HG03439 (cell line): ENCODE results near the gene ALG11.
"Not testable (repeated sequence)": the region's sequence is repeated elsewhere in the genome, so short reads cannot be mapped to it uniquely, and the experiment has no call there.

Source experiments
- ATAC-seq: cut with Tn5 transposase; IDR thresholded peaks from one replicate; pipeline ENCODE4 v1.9.1; 2021; ENCODE audit warnings: mild to moderate bottlenecking, moderate library complexity; ENCODE audit not compliant: unreplicated experiment

ALG11 gene

GRCh38 chr13:52026246-52026626 is 14.0 kb downstream of the ALG11 start:
- no peak for ATAC-seq

GRCh38 chr13:52027832-52028231 is 15.6 kb downstream of the ALG11 start:
- no peak for ATAC-seq

- ATAC-seq: no peak
These were observed 17.4 kb downstream of the ALG11 start for GRCh38 chr13:52029569-52029968.

GRCh38 chr13:52030401-52030800 is 18.2 kb downstream of the ALG11 start:
- ATAC-seq: not testable (repeated sequence)

GRCh38 chr13:52033039-52033438 is 20.8 kb downstream of the ALG11 start:
- ATAC-seq: no peak

GRCh38 chr13:52034616-52035226 is 22.5 kb downstream of the ALG11 start:
- ATAC-seq: no peak

- no peak for ATAC-seq
These were observed 23.8 kb downstream of the ALG11 start for GRCh38 chr13:52036037-52036436.

GRCh38 chr13:52043675-52044074 is 31.5 kb downstream of the ALG11 start:
- no peak for ATAC-seq

GRCh38 chr13:52047463-52047862 is 35.3 kb downstream of the ALG11 start:
- no peak for ATAC-seq

- no peak for ATAC-seq
These were observed 36.3 kb downstream of the ALG11 start for GRCh38 chr13:52048516-52048915.

GRCh38 chr13:52051400-52051799 is 39.2 kb downstream of the ALG11 start:
- ATAC-seq: no peak

GRCh38 chr13:52053460-52053859 is 41.3 kb downstream of the ALG11 start:
- ATAC-seq: no peak

GRCh38 chr13:52061064-52061463 is 48.9 kb downstream of the ALG11 start:
- not testable (repeated sequence) for ATAC-seq

- ATAC-seq: no peak
These were observed 49.4 kb downstream of the ALG11 start for GRCh38 chr13:52061587-52061986.

- ATAC-seq: no peak
These were observed 55.0 kb downstream of the ALG11 start for GRCh38 chr13:52067237-52067636.

GRCh38 chr13:52070929-52071523 is 58.8 kb downstream of the ALG11 start:
- no peak for ATAC-seq
